T-helper 1 cell (primary cell): Measurements from ENCODE around the gene KIAA0232.

Experiments used
- DNase-seq, 5 donors: peaks; one replicate each; pipeline ENCODE4 v3.0.0-alpha.2; 2012 to 2020

The KIAA0232 gene

GRCh38 chr4:6851962-6852361 is 69.4 kb downstream of the KIAA0232 start:
- no peak for DNase-seq

GRCh38 chr4:6852582-6852981 is 70.1 kb downstream of the KIAA0232 start:
- DNase-seq = no peak

- DNase-seq = no peak
Measured at GRCh38 chr4:6854098-6854744, 71.7 kb downstream of the KIAA0232 start.

- peak in 4 of 5 donors; percentile 18 to 84 (median 22) for DNase-seq
Measured at GRCh38 chr4:6855692-6856297, 73.3 kb downstream of the KIAA0232 start.

- no peak for DNase-seq
Measured at GRCh38 chr4:6856391-6856790, 73.9 kb downstream of the KIAA0232 start.

- no peak for DNase-seq
Measured at GRCh38 chr4:6857009-6857882, 74.7 kb downstream of the KIAA0232 start.

- DNase-seq = no peak
Measured at GRCh38 chr4:6858997-6859396, 76.5 kb downstream of the KIAA0232 start.

- DNase-seq = no peak
Measured at GRCh38 chr4:6859543-6859942, 77.0 kb downstream of the KIAA0232 start.

- DNase-seq = no peak
Measured at GRCh38 chr4:6868386-6868785, 85.9 kb downstream of the KIAA0232 start.

GRCh38 chr4:6869944-6870343 is 87.4 kb downstream of the KIAA0232 start:
- no peak for DNase-seq

- DNase-seq = no peak
Measured at GRCh38 chr4:6873291-6873690, 90.8 kb downstream of the KIAA0232 start.

- DNase-seq = peak; percentile 56 to 77 (median 67)
Measured at GRCh38 chr4:6873792-6874461, 91.4 kb downstream of the KIAA0232 start.

GRCh38 chr4:6874981-6875380 is 92.5 kb downstream of the KIAA0232 start:
- no peak for DNase-seq

- DNase-seq = no peak
Measured at GRCh38 chr4:6875431-6875831, 92.9 kb downstream of the KIAA0232 start.

- DNase-seq = no peak
Measured at GRCh38 chr4:6876440-6876839, 93.9 kb downstream of the KIAA0232 start.

- DNase-seq = no peak
Measured at GRCh38 chr4:6877067-6877466, 94.5 kb downstream of the KIAA0232 start.

GRCh38 chr4:6878451-6879059 is 96.0 kb downstream of the KIAA0232 start:
- no peak for DNase-seq

- DNase-seq = no peak
Measured at GRCh38 chr4:6880691-6881090, 98.2 kb downstream of the KIAA0232 start.

GRCh38 chr4:6881908-6882307 is 99.4 kb downstream of the KIAA0232 start:
- no peak for DNase-seq

- no peak for DNase-seq
Measured at GRCh38 chr4:6884341-6884870, 101.9 kb downstream of the KIAA0232 start.

- DNase-seq = peak in 1 of 5 donors; percentile 41
Measured at GRCh38 chr4:6885953-6886557, 103.5 kb downstream of the KIAA0232 start.

GRCh38 chr4:6886886-6887285 is 104.4 kb downstream of the KIAA0232 start:
- no peak for DNase-seq
